ENCODE measurements around the gene DIDO1.
"Not testable (repeated sequence)": the region's sequence is repeated elsewhere in the genome, so short reads cannot be mapped to it uniquely, and the experiment has no call there.

DNA sequence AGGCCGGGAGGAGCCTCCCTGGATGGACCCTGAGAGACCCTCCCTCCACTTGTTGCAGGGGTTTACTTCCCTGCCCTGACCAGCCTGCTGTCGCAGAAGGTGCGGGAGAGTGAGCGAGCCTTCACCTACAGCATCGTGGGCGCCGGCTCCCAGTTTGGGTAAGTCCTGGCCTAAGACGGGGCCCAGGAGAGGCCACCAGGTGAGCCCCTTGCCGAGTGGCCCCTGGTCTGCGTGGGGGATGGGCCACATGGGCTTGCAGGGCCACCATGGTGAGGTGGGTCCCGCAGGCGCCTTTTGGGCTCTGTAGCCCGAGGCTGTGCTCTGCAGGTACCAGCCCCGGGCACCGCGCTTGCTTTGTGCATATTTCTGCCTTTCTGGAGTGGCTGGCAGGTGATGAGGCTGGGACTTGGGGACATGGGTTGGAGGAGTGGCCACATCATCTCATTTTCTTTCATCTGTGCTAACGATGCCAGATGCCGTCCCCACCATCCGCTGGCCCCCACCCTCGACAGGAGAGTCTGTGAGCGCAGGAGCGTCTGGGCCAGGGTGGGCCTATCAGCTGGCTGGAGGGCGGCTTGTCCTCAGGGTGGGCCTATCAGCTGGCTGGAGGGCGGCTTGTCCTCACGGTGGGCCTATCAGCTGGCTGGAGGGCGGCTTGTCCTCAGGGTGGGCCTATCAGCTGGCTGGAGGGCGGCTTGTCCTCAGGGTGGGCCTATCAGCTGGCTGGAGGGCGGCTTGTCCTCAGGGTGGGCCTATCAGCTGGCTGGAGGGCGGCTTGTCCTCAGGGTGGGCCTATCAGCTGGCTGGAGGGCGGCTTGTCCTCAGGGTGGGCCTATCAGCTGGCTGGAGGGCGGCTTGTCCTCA, 34.4 kb upstream of the DIDO1 start:
- TF ChIP-seq, protein P1, sequence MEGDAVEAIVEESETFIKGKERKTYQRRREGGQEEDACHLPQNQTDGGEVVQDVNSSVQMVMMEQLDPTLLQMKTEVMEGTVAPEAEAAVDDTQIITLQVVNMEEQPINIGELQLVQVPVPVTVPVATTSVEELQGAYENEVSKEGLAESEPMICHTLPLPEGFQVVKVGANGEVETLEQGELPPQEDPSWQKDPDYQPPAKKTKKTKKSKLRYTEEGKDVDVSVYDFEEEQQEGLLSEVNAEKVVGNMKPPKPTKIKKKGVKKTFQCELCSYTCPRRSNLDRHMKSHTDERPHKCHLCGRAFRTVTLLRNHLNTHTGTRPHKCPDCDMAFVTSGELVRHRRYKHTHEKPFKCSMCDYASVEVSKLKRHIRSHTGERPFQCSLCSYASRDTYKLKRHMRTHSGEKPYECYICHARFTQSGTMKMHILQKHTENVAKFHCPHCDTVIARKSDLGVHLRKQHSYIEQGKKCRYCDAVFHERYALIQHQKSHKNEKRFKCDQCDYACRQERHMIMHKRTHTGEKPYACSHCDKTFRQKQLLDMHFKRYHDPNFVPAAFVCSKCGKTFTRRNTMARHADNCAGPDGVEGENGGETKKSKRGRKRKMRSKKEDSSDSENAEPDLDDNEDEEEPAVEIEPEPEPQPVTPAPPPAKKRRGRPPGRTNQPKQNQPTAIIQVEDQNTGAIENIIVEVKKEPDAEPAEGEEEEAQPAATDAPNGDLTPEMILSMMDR (IDR thresholded peaks at IDR 0.05), result not testable (repeated sequence)
- TF ChIP-seq POLR2A, POLR2AphosphoS5 (IDR thresholded peaks at IDR 0.05): not testable (repeated sequence)
